GM18520 (cell line): Measurements from ENCODE around the gene RBMS1.
A peak's percentile ranks its signal among the peaks of the same experiment; 100 is the strongest.

Experiments
- ATAC-seq: cut with Tn5 transposase; IDR thresholded peaks from one replicate; pipeline ENCODE4 v1.9.1; 2021; ENCODE audit not compliant: unreplicated experiment

The RBMS1 gene

DNA sequence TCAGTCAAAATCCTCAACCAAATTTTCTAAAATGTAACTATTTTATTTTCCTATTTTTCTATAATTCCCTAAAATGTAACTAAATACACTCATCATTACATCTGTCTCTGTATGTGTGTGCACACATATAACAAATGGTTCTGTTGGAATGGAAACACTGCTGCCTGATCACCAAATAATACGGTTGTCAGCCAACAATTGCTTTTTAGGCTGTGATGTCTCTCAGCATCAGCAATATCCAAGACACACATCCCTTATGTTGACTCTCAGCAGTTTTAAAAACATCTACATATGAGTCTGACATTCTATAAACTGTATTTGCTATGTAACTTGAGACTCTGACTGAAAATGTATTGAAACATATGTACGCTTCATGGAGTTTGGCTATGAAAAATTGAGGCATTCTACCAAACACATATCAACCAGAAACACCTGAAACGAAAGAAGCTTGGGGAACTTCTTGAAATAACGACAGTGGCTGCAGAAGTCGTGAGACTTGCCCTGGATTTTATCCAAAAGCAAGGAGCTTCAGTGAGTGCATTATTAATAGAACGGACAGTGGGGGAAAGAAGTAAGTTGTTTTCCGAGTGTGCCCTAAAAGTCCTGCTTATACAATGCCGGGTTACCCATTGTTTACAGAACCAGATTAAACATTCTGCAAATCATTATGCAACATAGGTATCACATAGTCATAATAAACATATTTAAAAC is 183.3 kb downstream of the RBMS1 start:
- no peak for ATAC-seq

DNA sequence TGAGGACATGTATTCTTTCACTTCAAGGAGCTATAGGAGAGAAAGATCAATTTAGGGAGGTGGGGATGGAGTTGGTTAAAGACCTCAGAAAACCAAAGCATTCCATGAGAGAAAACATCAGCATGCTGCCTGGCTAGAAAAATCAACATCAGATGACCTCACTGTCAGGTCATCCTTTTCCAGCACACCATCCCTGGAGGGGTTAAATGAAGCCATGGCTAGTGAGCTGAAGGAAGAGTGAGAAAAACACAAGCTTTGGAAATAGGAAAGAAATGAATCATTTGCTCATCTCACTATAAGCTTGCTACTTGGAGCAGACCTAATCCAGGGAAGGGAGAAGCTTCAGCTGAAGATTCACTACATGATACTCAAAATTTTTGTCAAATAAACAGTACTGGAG is 184.0 kb downstream of the RBMS1 start:
- ATAC-seq = no peak

DNA sequence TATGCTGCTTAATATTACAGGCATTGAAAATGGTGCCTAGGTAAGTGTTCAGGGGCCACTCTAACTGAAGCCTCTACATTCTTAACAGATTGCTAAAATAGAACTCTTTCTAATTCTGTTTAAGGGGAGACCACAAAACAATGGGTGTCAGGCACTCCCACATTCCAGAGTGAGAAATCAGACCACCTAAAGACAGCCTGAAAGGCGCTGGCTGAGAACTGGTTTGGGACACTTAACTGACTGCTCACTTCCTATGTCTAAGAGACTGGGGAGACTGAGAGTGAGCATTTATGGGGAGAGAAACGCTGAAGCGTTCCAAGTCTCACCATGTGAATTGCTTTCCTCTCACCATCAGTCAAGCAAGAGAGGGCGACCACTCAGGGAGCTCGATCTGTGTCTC is 184.7 kb downstream of the RBMS1 start:
- ATAC-seq = no peak

DNA sequence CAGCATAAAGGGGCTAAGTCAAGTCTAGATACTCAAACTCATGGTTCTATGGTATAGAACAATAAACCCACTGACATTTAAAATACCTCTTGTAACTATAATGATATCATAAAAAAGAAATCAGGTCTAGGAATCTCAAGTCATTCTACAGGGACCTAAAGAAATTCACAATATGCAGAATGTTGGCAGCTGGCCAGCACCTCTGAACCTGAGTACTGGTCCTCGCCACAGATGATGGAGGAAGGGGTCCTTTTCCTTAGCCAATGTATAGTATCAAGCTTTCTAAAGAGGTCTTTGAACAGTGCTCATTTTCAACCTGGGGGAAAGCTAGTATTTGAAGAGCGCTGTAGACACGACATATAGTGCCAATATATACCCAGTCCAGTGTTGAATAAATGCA is 185.1 kb downstream of the RBMS1 start:
- ATAC-seq = no peak

DNA sequence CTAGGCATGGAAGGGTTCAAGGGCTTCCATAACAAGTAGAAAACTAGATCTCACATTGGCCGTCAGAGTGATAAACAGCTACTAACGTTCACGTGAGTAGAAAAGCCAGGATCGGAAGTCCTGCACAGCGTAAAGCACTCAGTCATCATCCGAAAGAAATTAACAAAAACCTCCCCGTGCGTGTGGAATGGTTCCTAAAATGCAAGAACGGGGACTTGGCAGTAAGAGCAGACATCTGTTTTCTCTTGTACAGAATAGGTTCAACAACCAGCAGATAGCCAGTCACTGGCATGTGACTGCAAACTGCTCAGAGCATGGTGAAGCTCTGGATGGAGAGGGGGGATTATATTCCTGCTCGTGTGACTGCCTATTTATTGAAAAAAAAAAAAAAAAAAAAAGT is 186.6 kb downstream of the RBMS1 start:
- ATAC-seq = no peak

DNA sequence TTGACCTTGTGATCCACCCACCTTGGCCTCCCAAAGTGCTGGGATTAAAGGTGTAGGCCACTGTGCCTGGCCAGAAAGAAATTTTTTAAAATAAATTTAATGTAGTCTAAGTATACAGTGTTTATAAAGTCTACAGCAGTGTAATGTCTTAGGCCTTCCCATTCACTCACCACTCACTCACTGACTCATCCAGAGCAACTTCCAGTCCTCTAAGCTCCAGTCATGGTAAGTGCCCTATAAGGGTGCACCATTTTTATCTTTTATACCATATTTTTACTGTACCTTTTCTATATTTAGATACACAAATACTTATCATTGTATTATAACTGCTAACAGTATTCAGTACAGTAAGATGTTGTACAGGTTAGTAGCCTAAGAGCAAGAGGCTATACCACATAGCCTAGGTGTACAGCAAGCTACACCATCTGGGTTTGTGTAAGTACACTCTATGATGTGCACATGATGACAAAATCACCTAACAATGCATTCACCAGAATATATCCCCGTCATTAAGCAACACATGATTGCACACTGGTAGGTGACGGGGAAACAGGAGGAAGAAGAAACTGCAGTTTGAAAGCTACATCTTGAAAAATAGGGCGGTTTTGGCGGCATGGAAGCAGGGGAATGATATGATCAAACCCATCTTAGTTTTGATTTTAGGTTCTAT is 188.4 kb downstream of the RBMS1 start:
- ATAC-seq = no peak

DNA sequence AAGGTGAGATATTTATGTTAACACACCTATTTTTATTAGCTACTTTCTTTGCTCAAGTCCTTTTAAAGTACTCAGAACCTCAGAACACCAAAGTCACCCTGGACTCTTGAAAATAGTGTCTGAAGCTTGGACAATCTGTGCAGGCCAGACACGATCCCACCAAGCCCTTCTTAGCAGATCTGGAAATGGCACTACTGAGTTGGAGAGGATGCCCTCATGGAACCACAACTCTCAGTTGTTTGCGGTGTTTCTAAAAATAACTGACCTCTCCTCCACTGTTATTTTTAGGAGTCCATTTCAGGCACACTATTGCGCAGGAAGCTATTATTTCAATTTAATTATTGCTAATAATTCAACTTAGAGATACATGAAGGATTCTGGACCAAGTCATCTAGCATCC is 190.1 kb downstream of the RBMS1 start:
- no peak for ATAC-seq

DNA sequence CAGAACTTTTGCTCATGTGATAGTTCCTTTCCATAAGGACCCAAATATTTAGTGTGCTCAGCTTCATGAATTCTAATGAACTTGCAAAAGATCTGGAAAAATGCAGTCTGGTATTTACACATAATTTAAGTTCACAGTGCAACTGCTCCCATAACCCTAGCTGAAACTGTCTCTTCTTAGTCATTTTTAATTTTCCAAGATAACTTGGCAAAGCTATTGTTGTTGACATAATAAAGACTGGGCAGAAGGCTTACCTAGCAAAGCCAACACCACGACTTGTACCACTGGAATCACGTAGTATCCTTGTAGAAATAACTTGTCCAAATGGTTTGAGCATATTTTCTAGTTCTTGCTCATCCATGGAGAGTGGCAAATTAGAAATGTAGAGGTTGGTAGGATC is 190.5 kb downstream of the RBMS1 start:
- ATAC-seq = no peak

DNA sequence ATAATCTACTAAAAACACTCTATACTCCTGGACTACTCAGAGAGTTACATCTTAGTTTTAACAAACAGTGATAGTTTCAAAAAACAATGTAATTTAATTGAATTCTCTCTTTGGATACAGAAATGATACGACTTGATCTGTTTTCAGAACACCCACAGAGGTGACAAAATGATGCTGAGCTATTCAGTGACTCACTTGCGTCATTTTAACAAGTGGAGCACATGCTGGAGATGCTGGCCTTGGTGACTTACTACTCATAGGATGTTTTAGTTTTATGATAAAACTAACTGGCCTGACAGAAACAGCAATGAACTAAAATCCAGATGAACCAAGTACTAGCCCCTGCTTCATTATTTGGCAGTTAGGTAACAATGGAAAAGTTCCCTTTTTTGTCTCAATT is 192.2 kb downstream of the RBMS1 start:
- no peak for ATAC-seq

DNA sequence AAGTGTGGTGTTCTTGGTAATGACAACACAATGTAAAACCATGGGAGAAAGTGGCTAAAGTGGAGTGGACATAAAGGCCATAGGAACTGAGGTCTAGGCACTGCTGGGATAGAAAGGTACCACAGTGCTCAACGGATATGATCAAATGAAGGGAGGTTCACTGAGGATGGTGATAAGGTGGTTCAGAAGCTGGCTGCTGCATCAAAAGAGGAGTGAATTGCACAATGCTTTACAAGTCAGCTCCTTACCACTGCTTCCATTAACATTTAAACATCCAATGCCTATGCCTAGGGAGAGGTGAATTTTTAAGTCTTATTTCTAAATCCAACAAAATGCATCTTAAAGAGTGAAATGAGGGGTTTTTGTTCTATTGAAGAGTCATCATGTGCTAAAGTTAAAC is 193.4 kb downstream of the RBMS1 start:
- ATAC-seq = no peak

DNA sequence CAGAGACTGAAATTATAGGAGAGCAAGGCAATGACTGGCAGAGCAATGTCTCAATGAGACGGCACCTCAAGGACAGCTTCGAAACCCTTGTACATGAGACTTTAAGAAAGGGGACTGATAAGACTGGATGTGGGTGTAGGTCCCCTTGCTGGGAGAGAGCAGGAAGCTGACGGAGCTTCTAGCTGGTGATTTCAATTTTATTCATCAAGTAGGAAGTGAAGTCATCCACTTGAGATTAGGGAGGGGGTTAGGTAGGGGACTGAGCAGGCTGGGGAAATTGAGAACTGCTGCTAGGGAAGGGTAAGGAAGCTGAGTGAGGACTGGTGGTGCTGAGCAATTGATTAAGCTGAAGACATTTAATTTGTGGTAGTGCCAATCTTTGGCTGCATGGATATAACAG is 194.1 kb downstream of the RBMS1 start:
- no peak for ATAC-seq

DNA sequence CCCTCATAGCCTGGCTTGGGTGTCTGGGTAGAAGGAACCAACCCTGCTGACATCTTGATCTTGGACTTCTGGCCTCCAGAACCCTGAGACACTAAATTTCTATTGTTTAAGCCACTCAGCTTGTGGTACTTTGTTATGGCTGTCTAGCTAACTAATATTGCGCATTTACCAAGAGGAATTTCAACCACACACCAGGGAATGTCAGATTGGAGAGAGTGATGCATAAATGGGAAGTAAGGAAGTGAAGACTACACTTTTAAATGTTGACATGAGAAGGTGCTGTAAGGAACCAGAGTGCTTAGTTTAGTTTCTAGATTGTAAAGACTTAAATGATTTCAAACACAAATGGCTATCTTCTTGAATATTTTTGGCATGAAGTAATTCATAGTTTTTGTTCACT is 194.6 kb downstream of the RBMS1 start:
- ATAC-seq = no peak

DNA sequence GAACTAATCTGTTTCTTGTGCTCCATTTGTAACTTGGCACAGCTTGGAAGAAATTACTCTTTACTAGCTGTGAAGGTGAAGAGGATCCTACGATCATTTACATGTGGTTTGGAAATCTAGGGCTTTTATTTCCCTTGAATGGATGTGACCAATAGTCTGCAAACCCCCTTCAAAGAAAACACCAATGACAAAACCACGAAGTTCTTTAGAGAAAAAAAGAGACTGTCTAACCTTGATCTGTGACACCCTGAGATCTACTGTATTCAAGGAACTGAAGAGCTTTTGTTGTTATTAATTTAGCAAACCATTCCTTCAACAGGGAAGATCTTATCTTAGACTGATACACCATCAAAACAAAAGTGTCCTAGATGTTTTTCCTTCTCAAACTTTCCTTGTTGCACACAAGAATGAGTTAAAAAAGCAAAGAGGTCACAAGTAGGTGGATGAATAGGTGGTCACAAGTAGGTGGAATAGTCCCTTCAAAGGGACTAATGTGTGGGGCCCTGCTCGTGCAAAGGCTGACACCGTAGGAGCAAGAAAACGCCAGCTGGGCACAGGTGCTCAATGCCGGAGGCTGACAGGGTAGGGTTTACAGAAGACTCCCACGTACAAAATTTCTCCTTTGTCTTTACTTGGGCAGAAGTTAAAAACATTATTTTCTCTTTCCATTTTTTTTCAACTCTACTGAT is 197.9 kb downstream of the RBMS1 start:
- ATAC-seq = no peak

DNA sequence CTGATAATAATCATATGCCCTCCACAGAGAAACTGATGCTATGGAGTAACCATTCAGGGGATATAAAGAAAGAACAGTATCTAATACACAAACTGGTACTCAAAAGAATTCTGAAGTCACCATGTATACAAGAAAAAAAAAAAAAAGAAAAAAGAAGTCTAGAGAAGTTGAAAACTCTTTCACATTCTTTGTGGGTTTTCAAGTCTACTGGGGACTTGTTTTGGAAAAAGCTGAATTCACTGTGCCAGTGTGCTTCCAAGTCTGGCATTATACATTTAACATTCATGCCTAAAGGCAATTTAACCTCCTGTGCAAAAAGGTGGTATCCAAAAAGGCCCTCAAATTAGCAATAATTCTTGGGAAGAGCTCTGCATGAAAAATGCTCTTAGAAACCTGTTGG is 198.7 kb downstream of the RBMS1 start:
- no peak for ATAC-seq

DNA sequence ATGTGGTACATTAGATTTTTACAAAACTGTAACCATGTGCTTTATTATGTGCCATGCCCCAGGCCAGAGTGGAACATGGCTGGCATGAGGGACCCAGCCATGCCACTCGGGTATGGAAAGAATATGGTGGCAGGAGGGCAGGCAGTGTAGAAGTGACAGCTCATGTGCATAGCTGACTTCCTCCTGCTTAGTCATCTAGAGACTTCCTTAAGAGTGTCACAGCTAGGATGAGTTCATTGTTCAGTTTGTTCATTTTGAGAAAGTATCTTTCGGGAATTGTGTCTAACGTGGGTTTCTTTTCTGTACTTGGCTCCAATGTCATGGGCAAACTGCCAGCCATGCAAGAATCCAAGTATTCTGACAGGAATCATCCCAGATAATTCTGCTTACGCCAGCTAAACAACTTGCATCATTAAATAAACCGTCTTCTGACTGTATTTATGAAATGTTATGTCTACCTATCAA is 199.2 kb downstream of the RBMS1 start:
- ATAC-seq = peak; percentile 84

DNA sequence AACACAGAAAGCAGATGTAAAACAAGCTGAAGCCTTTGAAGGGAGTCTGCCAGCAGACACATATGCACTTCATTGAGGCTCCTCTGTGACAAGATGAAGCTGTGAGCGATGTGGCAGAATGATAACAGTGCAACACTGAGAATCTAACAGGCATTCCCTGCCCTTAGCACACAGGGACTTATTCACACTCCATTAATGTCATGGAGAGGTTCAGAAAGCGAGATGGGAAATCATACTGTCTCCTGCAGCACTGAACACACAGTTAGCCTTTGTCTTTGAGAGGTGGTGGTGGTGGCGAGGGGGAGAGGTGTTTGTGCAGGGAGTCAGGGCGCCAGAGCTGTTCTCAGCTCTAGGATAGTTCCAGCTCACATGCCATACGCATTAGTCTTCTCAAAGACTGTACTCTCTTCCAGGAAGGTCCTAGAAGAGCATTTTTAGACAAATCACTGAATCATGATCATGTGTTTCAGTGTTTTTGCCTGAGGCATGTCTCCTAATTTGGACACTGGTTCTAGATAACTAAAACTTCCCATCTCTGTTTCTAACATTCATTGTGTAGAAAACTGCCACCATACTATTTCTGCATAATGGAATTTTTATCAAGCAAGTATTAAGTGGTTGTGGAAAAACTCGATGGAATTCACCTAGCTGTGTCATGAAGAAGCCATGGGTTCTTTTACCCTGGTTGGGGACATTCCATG is 200.1 kb downstream of the RBMS1 start:
- ATAC-seq = no peak

DNA sequence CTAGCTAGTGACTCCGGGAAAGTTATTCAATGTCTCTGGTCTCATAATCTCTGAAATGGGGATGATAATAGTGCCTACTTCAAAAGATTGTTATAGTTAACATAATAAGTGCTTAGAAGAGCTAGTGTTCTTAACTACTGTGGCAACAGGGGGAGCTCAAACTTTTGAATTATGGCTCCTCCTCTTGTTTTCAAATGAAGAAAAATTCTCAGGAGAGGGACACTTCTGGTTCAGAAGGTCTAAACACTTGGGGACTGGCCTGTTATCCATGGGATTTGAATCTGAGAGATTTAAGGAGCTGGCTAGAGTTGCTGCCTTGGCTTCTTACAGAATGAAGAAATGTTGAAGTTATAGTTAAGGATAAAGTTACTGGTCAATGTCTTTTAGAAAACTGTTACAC is 201.4 kb downstream of the RBMS1 start:
- no peak for ATAC-seq

DNA sequence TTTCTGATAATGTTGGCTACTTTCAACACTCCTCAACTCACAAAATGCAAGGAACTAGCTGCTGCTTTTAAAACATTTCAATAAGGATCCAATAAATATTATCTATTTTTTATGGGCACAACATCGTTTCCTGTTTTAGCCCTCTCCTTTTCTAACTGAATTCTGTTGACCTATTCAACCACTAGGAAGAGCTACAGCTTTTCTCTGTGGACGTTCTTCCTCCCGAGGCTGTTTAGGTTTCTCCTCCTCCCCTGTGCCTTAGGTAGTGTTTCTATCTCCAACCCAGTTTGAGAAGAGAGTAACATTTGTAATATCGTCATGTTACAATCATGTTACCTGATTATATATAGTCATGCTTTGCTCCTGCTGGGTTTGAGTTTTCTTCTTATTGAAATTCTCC is 202.2 kb downstream of the RBMS1 start:
- no peak for ATAC-seq

DNA sequence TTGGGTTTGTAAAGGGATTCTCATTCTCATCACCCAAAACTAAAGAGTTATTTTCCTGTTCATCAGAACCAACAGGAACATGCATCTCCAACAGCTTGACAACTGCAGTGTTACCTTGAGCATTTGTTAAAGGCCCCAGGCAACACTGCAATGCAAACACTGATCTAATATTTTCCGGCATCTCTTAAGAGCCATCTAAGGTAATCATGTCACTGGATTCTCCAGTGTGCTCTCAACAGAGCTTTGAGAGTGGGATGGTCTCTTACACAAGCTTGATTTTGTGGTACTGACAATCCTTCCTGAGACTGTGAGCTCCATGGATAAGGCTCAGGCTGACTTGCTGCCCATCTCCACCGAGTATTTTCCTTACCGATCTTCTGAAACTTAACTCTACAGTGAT is 203.0 kb downstream of the RBMS1 start:
- ATAC-seq = no peak

DNA sequence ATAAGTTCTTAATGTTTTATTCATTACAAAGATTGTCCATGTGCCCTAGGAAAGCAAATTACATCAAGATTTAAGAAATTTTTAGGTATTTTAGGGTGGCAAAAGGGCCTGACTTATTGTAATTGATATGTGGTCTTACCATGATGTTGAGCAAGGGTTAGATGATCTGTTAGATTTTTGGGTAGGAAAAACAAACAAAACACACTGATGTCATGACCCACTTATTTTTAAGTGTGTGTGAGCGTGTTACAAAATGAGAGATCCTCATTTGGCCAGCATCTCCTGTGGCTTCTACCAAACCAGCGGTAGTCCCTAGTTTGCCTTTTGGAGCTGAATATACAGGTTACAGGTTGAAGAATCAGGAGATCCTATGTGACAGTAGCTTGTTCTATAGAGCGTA is 203.8 kb downstream of the RBMS1 start:
- no peak for ATAC-seq

DNA sequence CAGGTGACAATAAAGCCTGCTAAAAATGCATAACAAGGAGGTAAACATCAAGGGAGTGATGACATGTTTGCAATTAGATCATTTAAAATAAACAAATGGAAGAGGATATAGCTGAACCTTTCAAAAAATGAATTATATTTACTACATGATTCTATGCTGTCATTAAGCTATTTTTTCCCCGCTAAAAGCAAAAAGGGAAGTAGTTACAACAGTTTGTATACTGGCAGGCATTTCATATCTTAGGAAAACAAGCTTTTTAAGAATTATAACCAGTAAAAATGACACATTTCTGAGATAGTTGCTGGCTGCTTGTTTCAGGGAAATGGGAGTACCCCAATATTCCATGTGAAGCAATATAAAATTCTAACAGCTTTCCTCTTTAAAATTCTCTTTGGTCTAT is 204.5 kb downstream of the RBMS1 start:
- no peak for ATAC-seq

DNA sequence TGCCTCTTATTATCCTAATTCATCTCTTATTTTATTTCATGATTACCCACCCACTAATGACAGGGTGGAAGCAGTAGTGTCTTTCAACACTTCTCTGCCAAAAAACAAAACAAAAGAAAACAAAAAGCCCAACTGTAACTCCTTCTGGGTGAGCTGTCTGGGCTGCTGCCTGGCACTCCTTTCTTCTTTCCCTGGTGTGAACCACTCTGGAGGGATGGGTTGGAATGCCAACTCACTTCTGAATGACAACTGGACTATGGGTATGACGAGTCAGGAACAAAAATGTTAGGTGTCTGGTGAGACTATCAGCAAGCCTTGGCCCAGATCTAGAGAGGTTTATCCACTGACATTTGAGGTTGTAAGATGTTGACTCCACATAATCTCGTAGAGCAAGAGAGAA is 205.3 kb downstream of the RBMS1 start:
- no peak for ATAC-seq
